GM19467 (cell line): ENCODE results near the gene RRBP1.

ENCODE experiments used
- ATAC-seq: cut with Tn5 transposase; IDR thresholded peaks from one replicate; pipeline ENCODE4 v1.9.1; 2021; ENCODE audit warnings: mild to moderate bottlenecking, moderate library complexity; ENCODE audit not compliant: unreplicated experiment

The RRBP1 gene

DNA sequence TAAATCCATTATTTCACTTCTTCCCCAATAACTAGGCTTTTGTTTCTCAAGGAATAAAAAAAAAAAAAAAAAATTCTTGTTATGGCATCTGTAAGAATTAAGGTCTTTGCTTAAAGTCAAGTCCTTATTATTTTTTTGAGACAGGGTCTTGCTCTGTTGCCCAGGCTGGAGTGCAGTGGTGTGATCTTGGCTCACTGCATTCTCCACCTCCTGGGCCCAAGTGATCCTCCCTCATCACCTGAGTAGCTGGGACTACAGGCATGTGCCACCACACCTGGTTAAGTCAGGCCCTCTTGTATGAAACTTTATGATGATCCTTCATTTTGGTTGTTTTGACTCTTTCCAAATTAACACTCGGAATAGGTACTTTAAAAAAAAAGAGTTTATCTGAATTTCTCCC is 94.9 kb downstream of the RRBP1 start:
- ATAC-seq, result no peak

- ATAC-seq, result no peak
Observed at GRCh38 chr20:17586250-17586649, 95.8 kb downstream of the RRBP1 start.

DNA sequence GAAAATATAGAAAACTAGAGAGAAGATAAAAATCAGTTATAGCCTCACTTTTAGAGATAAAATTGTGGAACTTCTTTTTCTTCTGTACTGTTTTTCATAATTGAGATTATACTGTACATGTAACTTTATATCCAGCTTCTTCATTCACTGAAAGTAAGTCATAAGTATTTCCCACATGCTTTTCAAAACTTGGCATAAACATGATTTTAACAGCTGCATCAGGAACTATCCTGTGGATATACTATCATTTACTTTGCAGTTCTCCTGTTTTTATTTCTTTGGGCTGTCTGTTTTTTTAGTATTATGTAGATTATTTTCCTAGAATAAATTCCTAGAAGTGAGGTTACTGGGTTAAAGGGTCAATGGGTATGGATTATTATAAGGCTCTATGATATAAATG is 97.4 kb downstream of the RRBP1 start:
- no peak for ATAC-seq

GRCh38 chr20:17583126-17583525 is 98.9 kb downstream of the RRBP1 start:
- no peak for ATAC-seq

GRCh38 chr20:17580895-17581294 is 101.1 kb downstream of the RRBP1 start:
- no peak for ATAC-seq

GRCh38 chr20:17579369-17580039 is 102.5 kb downstream of the RRBP1 start:
- ATAC-seq, result no peak

GRCh38 chr20:17576215-17576614 is 105.8 kb downstream of the RRBP1 start:
- ATAC-seq, result no peak

- ATAC-seq, result no peak
Observed at GRCh38 chr20:17573463-17573862, 108.6 kb downstream of the RRBP1 start.

DNA sequence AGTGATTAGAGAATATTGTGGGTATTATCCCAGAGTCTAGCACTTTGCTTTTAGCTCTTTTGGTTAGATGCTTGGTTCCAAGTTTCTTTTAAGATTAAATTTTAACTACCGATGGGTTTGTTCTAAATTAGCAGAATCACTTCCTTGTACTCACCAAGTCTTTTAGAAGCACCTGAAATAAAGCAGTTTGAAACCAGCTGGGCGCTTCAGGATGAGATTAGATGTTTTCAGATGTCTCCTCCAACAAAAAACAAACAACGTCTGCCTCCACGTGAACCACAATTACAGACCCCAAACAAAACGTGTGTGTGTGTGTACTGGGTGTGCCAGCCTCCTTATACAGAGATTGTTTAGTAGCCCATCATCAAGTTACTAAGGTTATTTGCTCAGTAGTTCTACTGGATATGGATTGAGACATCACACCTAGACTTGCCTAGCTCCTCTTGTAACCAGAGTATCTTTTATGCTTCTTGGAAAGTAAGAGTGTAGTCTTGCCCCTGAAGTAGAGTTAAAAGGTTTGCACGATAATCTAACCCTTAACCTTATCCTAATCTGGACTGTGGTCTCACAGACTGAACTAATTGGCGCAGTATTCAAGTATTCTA is 109.9 kb downstream of the RRBP1 start:
- no peak for ATAC-seq

DNA sequence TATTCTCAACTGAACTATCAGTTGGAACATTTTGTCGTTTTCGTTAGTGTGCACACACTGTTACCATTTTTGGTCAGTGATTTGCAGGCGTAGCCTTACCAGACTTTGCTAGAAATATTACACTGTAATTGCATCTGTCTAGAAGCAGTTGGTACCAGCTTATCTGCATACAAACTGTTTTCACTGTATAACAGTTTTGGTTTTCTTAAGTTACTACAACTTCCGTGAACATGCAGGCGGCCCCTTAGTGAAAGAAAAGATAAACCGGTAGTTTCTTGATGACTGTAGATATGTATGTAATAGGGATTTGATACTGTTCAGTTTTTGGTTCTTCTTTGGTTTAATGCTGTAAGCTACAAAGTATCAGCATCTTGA is 110.9 kb downstream of the RRBP1 start:
- peak; percentile 36 for ATAC-seq

DNA sequence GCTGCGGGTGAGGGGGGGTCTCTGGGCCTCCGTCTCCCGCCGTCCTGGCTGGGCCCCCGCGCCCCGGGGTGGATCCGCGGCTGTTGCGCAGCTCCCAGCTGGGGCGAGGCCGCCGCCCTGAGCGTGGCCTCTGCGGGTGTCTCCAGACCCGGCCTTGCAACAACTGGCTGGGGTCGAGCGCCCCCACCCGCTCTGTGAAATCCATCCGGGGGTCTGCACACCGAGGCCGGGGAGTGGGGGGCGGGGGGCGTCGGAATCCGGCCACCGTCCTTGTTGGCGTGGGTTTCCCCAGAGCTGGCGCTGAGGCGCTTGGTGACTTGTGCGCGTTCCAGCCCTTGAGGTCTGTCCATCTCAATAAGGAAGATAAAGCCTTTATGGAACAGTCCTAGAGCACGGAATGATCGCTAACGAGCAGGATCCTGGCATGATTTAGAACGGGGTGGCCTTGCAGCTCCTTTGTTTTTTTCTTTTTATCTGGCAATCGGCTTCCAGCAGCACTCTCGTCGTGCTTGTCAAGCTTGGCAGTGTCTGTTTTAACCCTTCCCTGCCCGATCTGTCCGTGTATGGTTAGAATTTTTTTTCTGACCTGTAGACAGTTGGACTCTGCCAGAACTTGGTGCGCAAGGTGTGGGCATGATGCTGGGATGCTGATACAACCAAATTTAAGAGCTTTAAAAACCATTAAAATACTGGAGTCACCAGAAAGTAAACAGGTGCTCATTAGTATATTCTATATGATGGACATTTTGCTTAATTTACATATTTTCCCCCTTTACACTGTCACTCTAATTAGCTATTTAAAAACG is 111.5 kb downstream of the RRBP1 start:
- ATAC-seq, result peak; percentile 43

DNA sequence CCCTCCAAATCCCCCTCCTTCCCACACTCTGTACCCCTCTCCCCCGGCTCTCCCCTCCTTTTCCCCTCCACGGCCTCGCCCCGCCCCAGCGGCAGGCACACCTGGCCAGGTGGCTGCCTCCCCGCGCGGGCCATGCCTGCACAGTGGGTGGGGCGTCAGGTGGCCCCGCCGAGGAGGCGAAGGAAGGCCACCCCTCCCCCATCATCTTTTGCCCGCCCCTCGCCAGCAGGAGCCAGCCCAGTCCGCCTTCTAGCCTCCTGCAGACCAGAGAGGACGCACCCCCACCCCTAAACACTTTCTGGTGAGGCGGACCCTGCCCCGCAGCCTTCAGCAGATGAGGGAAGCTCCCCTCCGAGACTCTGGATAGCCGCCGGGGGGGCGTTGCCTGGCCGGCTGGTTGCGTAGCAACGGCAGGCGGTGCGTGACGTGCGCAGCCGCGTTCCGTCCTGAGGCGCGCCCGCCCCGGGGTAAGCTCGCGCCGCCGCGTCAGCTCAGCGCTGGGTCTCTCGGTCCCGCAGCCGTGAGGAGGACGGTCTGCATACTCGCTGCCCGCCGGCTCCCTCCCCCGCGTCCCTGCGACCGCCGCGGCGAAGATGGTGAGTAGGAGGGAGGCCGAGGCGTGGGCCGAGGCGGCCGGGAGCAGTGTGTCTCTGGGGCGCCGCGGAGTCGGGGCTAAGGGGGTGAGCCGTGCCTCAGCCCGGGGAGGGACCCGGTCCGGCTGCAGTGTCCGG is 112.3 kb downstream of the RRBP1 start, which contains the start of gene DSTN:
Gene DSTN (plus strand): TSS at position 460 of the 731 bp plus-strand sequence. CDS start 134 bp downstream, at position 594.
- peak; percentile 90 for ATAC-seq

GRCh38 chr20:17568972-17569521 is 113.0 kb downstream of the RRBP1 start:
- ATAC-seq, result no peak

- ATAC-seq, result no peak
Observed at GRCh38 chr20:17568045-17568788, 113.8 kb downstream of the RRBP1 start.

DNA sequence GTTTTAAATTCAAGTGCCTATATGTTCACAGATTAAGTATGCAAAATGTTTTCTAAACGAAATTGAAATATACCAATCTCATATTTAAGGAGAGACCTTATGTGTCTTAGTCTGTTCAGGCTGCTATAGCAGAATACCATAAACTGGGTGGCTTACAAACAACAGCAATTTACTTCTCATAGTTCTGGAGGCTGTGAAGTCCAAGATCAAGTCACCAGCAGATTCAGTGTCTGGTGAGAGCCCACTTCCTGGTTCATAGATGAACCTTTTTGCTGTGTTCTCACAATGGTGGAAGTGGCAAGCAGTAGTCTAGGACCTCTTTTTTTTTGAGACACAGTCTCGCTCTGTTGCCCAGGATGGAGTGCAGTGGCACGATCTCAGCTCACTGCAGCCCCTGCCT is 115.7 kb downstream of the RRBP1 start:
- no peak for ATAC-seq

DNA sequence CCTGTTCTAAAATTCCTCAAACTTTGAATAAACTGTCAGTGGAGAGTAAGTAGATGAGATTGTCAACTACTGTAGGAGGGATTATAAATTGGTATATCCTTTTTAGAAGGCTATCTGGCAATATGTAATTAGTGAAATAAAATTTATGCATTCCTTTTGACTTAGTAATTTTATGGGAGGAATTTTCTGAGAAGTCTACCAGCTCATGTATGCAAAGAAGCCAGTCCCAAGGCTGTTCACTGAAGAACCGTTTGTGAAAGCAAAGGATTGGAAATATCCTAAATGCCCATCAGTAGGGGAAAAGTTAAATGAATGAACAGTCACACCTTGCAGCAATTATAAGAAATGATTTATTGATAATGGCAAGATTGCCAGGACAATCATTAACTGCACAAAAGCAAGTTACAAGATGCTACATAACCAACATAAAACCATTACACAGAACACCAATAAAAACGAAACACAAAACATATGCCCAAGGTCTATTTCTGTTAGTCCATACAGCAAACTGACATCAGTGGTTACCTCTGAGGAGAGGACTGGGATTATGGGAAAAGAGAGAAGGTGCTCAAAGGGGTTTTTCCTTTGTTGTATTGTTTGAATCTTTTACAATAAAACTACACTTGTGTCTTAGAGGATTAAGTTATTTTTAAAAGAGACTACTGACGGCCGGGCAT is 116.7 kb downstream of the RRBP1 start:
- no peak for ATAC-seq
